NCI-H2081 (cell line): ENCODE data around the gene STAT4.
A peak's percentile ranks its signal among the peaks of the same experiment; 100 is the strongest.

ENCODE experiments used
- DNase-seq, 2 experiments: peaks; one replicate each; lab custom pipeline; 2025; lab: John Stamatoyannopoulos, UW

Gene STAT4

GRCh38 chr2:191176305-191176704 is 25.5 kb upstream of the STAT4 start:
- no peak for DNase-seq

DNA sequence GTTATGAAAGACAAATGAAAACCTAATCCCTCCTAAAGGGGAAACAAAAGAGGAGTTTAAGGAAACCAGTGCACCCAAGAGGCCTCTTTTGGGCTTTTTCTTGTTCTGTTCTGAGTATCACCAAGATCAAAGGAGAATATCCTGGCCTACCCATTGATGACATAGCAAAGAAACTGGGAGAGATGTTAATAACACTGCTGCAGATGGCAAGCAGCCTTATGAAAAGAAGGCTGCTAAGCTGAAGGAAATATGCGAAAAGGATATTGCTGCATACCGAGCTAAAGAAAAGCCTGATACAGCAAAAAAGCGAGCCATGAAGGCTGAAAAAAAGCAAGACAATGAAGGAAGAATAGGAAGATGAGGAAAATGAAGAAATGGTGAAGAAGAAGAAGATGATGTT is 23.6 kb upstream of the STAT4 start:
- DNase-seq = no peak

DNA sequence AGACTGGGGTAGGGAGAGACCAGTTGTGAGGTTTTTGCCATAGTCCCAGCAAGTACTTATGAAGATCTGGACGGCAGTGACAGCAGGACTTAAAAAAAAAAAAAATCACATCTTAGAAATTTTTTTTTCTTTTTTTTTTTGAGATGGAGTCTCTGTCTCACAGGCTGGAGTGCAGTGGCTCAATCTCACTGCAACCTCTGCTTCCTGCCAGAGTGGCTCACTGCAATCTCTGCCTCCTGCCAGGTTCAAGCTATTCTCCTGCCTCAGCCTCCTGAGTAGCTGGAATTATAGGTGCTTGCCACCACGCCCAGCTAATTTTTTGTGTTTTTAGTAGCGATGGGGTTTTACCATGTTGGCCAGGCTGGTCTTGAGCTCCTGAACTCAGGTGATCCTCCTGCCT is 22.4 kb upstream of the STAT4 start:
- no peak for DNase-seq

- no peak for DNase-seq
Measured at GRCh38 chr2:191171708-191172355, 21.0 kb upstream of the STAT4 start.

- no peak for DNase-seq
Measured at GRCh38 chr2:191171286-191171685, 20.5 kb upstream of the STAT4 start.

DNA sequence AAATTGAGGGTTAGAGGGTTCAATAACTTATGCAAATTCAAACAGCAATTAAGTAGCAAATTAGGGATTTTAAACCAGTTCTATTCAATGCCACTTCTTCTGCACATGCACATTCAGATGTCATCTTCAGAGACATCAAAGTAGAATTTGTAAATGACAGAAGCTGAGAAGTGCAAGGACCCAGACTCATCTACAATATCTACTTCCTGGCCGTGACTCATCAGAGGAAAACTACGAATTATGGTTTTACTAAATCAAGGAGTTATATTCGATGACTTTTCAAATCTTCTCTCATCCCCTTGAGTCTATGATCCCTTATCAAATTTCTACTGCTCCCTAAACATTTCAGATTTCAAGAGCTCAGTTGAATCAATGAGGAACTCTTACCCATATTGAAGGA is 20.0 kb upstream of the STAT4 start:
- DNase-seq = no peak

GRCh38 chr2:191170301-191170636 is 19.5 kb upstream of the STAT4 start:
- no peak for DNase-seq

DNA sequence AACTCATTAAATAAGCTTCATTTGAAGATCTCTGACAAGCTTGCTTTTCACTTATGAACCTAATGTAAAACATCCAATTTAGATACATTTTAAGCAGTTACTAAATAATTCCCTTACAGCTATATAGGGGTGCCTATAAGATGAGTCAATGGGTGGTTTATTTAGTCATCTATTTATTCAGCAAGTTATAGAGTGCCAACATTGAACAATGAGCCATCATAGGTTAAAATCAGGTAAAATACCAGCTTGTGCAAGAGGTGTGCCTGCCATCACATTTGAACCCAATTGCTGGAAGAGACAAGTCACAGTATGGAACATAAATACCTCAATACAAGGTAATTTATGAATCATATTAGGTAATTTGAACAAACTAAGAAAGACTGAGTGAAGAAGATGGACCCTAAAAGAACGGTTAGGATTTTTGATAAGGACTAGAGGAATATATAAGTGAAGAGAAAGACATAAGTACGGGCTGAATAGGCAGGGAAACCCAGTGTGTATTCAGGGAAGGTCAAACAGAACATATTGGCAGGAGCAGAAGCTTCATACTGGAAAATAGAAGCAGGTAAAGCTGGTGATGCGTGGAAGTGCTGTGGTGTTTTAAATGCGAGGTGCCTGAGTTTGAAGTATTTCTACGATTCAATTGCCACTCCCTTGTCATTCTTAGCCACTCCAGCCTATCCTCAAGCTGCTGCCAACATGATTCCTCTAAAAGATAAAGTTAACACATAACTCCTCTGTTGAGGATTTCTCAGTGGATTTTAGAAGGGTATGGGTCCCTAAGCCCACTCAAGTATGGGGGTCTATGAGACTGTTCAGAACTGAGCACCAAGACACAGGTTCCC is 18.9 kb upstream of the STAT4 start:
- no peak for DNase-seq

GRCh38 chr2:191167766-191168165 is 17.0 kb upstream of the STAT4 start:
- no peak for DNase-seq

DNA sequence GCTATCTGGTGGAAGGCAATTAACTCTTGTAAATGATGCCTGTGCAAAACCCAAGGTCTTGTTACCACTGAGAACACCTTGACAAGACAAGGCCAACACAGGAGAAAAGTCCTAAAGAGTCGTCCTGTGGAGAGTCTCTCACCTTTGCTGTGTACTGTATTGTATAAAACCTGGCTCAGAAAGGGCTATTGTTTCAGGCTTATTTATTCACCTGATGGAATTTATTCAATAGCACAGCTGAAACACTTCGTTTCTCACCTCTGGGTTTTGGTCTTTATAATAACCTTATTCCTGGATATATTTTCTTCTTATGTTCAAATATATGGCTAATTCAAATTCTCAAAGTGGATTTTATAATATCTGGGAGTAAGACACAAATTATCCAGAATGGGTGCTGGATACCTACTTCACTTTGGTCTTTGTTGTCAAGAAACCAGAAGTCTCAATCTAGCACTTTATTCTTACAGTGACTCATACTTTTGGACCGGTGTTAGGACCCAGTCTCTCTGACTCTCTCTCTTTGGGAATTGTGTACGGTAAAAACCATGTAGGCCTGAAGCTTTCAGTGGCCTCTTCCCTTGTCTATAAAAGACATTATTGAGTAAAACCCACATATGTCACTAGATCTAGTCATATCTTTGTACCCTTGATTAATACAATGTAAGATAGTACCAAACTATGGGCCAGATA is 16.1 kb upstream of the STAT4 start:
- no peak for DNase-seq

DNA sequence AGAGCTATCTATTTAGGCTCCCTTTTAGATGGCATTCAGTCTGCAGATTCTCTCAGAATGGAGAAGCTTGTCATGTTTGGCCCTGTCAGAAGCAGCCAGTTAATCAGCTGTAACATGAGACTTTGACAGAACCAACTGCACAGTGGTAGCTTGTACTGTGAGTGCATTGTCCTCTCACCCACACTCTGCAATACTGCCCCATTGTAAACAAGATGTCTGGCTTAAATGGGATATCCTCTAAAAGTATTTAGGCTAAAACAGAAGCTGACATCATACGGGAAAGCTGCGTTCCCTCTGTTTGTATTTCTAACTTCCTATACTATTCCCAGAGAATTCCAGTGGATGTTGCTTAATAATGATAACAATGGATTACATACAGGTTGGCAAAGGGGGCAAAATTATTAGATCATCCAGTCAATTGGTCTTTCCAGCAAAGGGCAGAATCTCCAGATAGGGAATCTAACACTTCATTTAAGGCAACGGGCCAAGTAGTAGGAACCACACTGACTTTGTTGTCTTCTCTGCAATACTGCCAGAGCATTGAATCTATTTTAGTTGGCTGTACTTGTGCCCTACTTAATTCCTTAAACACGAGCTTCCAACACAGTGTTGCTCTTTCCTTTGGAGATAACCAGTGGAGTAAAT is 15.4 kb upstream of the STAT4 start:
- peak in 1 of 2 experiments; percentile 21 for DNase-seq

- peak; percentile 44 to 45 for DNase-seq
Measured at GRCh38 chr2:191165176-191165643, 14.4 kb upstream of the STAT4 start.

GRCh38 chr2:191158747-191159146 is 8.0 kb upstream of the STAT4 start:
- no peak for DNase-seq

GRCh38 chr2:191158193-191158592 is 7.4 kb upstream of the STAT4 start:
- DNase-seq = no peak

DNA sequence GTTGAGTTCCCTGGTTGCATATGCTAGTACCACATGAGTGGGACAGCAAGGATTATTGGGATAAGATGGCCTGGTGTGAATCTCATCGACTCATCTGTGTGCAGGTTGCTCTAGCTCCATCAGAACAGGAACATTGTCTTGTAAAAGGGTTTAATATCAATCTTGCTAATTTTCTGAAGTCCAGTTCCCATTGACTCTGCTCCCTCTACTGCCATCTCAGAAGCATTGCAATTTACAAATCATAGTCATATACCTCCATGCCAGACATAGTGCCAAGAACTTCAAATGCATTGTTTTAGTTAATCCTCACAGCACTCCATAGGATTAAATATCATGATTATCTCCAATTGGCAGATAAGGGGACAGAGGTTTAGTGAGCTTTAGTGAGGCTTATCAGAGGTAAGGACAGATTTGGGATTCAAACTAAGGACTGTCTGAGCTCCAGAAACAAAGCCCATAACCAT is 4.8 kb upstream of the STAT4 start:
- DNase-seq = peak; percentile 19 to 30

DNA sequence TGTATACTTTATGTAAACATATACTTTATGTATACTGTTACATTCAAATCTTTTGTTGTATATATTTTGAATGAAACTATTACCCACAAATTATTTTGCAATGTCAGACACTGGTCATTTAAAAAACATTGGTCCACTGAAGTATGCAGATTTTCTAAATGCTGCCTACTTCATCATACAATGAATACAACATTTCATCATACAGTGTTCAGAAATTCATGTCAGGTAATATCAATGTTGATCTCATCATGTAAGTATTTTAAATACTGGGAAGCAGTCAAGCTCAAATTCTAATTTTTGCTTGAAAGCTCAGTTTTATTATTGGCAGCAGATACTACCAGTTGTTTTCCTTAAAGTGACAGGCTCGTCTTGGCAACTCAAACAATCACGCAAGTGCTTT is 2.9 kb upstream of the STAT4 start:
- no peak for DNase-seq

GRCh38 chr2:191152482-191153240 is 1.9 kb upstream of the STAT4 start:
- DNase-seq = no peak

DNA sequence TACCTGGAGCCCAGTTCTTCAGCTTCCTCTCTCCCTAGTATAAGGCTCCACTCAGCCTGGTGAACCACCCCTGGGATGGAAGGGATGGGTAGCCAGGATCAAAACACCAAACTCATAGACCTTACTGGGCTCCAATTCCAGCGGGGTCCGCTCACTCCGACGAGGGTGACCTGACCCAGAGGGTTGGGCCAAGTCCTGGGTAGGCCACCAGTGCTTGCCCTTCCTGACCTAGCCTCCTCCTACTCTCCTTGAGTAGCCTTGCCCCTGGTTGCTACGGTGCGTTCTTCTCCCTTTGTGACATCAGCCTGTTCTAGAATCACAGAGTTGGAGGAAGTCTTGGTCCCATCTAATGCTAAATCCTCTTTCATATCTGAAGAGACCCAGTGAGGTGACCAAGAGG is 537 bp upstream of the STAT4 start:
- DNase-seq = no peak

DNA sequence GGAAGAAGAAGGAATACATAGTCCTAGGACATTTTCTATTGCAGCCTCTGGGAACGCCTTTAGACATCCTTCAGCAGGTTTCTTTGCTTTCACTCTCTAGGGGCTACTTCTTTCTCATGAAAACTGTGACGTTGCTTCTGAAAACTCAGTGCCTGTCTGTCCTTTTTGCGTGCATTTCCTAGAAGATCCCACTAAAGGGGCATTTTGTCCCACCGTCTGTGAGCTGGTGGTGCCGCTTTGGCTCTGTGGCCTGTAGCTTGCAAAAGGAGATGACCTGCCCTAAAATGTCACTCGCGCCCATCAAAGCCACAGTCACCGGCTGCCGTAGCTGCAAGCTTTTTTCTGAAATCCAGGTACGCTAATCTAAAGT is 579 bp downstream of the STAT4 start:
- DNase-seq = no peak

GRCh38 chr2:191149391-191149790 is 1.4 kb downstream of the STAT4 start:
- no peak for DNase-seq

DNA sequence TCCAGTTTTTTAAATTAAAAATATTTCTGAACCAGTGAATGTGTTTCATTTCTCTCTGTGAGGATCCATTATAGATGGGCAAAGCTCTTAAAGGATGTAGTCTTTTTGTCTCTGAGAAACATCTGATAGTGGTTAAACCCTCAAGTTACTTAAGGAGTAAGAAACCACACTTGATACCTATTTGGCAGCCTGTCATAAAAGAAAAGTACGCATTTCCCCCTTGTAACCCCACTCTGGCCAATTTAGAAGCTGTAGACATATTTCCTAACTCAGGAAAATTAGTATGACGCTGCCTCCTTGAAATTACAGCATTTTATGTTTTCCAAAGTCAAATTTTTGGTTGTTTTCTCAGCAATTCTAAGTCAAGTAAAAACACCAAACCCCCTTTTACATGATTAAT is 2.0 kb downstream of the STAT4 start:
- no peak for DNase-seq

GRCh38 chr2:191148281-191148680 is 2.5 kb downstream of the STAT4 start:
- DNase-seq = no peak
